Stimulated activated naive CD4-positive, alpha-beta T cell treated with Interleukin-2 at 50 U/mL for 16 hours (primary cell): ENCODE results near the gene RNF138.
"Not testable (repeated sequence)": the region's sequence is repeated elsewhere in the genome, so short reads cannot be mapped to it uniquely, and the experiment has no call there.

Experiments
- DNase-seq: peaks from one replicate; lab custom pipeline; 2025; lab: John Stamatoyannopoulos, UW

Gene RNF138

DNA sequence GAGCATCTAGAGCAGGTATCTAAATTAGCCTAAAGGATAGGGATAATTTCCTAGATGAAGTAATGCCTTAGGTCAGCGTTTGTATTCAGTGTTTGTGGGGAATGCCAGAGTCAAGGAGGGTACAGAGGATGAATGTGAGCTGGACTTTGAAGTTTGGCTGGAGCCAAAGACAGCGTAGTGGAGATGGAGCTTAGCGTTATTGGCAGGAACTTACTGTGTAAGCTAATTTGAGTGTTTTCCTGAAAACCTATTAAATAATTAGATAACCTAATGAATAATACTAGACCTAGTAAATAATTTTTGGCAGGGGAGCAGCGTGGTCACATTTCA is 4.2 kb downstream of the RNF138 start:
- DNase-seq = no peak

- no peak for DNase-seq
Observed at GRCh38 chr18:32096946-32097345, 5.3 kb downstream of the RNF138 start.

GRCh38 chr18:32104516-32104915 is 12.8 kb downstream of the RNF138 start:
- DNase-seq = no peak

DNA sequence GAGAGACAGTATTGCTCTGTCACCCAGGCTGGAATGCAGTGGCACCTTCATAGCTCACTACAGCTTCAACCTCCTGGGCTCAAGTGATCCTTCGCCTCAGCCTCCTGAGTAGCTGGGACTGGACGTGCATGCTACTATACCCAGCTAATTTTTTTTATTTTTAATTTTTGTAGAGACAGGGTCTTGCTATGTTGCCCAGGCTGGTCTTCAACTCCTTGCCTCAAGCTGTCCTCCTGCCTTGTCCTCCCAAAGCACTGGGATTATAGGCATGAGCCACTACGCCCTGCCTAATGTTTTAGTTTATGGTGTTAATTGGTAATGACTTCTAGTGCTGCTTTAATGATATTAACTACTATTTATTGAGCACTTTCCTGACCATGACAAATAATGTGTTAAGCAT is 18.3 kb downstream of the RNF138 start:
- no peak for DNase-seq

DNA sequence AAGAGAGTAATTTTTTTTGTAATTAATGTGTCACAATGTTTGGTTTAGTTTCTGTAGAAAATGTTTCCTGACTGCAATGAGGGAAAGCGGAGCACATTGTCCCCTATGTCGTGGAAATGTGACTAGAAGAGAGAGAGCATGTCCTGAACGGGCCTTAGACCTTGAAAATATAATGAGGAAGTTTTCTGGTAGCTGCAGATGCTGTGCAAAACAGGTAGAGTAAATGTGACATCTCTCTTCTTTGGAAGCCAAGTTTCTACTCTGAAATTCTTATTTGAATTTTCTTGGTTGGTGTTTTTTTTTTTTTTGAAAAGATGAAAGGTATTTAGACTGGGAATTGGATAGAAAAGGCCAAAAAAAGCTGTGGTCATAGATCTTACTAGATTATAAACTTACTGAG is 20.0 kb downstream of the RNF138 start:
- no peak for DNase-seq

DNA sequence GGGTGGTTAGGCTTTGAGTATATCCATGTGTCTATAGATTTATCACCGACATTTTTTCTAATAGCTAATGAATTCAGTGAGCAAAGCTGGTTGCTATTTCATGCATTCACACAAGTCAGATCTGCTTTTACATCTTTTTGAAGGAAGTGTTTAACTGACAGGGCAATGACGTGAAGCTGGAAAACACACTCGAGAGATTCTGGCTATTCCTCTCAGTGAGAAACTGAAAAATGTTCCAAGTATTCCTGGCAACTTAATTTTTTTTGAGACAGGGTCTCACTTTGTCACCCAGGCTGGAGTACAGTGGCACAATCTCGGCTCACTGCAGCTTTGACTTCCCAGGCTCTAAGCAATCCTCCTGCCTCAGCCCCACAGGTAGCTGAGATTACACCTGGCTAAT is 21.2 kb downstream of the RNF138 start:
- DNase-seq = no peak

DNA sequence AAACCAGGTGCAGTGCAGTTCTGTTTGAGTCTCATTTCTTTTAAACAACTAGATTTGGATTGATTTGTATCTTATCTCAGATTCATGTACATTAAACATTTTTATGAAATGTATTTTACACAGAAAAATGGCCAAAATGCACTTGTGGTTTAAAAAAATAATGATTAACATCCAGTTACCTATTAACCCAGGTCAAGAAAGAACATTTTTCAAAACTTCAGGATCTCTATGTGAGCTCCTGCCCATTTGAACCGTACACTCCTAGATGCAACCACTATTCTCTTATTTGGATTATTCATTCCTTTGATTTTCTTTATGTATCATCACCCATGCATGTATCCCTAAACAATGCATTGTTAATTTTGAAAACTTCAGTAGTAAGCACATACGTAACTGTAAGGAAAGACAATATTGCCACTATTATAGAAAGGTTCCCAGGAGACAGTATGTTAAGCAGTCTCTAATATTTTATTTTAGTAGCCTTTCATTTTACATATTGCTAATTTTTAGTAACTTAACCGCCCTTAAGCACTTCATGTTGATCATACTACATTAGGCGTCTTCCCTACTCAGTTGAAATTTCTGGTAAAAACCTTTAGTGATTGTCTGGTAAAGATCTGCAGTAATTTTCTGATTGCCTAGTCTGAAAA is 22.7 kb downstream of the RNF138 start:
- DNase-seq = no peak

DNA sequence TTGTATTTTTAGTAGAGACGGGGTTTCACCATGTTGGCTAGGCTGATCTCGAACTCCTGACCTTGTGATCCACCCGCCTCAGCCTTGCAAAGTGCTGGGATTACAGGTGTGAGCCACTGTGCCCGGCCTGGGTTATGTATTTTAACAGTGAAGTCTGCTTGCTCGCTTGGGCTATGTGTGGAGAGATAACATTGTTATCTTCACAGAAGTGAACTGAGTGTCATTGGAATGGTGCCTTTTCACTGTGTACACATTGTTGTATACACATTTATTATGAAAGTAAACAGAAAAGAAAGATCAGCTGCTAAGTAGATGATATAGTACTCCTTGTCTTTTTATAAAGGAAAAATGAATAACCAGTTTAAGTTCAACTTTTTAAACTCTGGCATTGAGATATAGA is 30.4 kb downstream of the RNF138 start:
- DNase-seq = no peak

GRCh38 chr18:32126538-32126937 is 34.9 kb downstream of the RNF138 start:
- no peak for DNase-seq

DNA sequence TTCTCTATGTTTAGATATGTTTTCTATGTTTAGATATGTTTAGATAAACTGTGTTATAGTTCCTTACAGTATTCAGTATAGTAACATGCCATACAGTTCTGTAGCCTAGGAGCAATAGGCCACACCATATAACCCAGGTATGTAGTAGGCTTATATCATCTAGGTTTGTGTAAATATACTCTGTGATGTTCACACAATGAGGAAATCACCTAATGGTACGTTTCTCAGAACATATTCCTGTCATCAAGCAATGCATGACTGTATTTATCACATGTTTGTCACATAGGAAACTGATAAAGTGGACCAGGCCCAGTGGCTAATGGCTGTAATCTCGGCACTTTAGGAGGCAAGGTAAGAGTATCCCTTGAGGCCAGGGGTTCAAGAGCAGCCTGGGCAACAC is 44.0 kb downstream of the RNF138 start:
- DNase-seq = no peak

DNA sequence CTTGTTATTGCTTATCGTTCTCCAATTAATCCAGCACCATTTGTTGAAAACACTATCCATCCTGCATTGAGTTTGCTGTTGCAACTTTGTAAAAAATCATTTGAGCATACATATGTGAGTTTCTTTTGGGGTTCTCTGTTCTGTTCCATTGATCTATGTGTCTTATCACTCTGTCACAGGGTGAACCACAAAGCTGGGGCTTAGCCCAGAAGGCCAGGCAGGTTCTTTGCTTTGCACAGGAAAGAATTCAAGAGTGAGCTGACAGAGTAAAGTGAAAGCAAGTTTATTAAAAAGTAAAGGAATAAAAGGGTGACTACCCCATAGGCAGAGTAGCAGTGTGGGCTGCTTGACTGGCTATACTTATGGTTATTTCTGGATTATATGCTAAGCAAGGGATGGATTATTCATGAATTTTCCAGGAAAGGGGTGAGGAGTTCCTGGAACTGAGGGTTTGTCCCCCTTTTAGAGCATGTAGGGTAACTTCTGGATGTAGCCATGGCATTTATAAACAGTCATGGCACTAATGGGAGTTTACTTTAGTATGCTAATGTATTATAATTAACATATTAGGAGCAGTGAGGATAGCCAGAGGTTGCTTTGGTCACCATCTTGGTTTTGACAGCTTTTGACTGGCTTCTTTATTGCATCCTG is 46.8 kb downstream of the RNF138 start:
- no peak for DNase-seq

- DNase-seq = no peak
Observed at GRCh38 chr18:32139835-32140283, 48.2 kb downstream of the RNF138 start.

GRCh38 chr18:32148185-32148870 is 56.7 kb downstream of the RNF138 start:
- DNase-seq = no peak

DNA sequence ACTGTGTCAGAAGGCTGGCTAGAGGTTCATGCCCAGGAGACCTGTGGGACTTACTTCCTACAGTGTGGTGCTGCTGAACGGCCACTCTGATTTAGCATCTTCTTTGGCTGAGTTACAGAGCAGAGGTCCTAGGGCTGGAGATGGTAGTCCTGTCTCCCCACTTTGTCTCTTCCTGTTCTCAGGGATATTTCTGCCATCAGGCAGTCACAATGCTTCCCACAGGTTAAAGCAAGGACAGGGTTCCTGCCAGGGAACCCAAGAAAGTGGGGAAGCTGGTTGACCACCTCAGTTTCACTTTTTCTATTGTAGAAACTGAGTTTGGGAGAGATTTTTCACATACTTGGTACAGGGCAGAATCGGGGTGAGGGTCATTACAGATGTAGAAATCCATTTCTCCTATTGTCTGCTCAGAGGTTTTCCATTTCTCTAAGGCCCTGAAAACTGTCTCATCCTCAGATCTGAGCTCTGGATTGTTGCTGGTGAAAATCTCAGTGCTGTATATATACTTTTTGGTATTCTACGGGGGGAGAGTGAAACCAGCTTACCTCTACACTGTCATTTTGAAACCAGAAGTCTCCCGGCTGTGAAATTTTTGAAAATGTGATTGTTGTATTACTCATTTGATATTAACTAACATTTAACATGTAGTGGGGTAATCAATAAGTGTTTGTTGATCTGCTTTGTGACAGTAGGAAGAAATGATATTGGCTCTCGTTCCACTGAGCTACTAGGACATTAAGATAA is 61.2 kb downstream of the RNF138 start:
- no peak for DNase-seq

DNA sequence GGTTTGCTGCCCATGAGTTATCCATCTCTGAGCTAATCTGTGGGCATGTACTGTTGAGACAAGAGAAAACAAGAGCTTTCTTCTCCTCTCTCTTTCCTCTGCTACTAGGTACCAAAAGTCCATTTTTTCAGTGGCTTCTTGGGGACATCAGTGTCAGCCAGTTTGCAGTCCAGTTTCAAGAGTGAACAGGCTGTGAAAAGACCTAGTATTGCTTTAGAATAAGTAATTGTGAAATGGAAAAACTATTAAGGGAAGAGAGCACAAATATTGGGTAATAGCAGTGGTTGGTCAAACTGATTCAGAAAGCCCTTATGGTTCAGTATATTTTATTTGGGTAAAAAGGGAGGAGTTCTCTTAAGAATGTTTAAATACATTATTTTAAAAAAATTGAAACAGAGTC is 65.2 kb downstream of the RNF138 start:
- no peak for DNase-seq

DNA sequence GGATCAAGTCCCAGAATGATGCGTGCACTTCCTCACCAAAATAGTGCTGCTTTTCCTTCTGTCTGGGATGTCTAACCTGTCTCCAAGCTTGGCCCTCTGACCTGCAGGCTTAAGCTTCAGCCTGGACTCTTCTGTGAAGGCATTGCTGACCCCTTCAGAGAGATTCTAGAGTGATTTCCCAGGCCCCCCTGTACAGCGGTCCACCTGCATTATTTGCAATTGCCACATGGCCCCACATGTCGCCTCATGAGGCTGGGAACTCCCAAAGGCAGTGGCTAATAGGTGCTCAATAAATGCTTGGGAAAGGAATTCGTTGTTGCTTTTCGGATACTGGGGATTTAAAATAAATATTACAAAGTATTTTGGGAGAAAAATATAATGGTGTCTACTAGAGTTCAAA is 65.9 kb downstream of the RNF138 start:
- DNase-seq = no peak

- DNase-seq = peak; percentile 41
Observed at GRCh38 chr18:32158108-32158624, 66.5 kb downstream of the RNF138 start.

GRCh38 chr18:32158631-32159030 is 67.0 kb downstream of the RNF138 start:
- DNase-seq = not testable (repeated sequence)

- no peak for DNase-seq
Observed at GRCh38 chr18:32160547-32160946, 68.9 kb downstream of the RNF138 start.

DNA sequence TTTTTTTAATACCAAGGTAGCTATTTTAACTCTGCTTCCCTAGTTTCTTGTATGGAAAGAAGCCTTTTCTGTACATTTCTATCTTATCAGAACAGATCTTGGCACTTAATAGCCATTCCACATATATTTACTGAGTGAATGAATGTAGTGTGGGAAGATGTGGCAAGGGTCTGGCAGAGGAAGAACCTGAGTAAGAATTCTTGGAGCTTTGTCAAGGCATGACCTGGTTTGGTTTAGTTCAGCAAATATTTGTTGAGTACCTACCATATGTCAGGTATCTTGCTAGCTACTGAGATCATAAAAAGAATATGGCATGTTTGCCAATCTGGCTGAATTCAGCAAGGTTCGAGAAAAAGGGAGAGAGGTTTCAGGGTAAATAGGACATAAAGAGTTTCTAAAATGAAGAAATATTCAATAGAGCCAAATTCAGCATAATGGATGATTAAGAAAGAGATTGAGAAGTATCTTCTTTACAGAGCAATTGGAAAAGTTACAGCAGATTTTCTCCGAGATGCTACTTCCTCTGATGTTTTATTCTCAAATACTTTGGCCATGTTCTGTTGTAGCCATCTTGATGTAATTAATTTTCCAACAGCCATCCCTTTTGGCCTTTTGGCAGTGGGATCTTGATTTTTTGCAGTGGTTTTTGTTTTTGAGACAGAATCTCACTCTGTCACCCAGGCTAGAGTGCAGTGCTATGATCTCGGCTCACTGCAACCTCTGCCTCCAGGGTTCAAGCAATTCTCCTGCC is 76.5 kb downstream of the RNF138 start:
- DNase-seq = no peak

GRCh38 chr18:32173654-32174053 is 82.0 kb downstream of the RNF138 start:
- no peak for DNase-seq

- no peak for DNase-seq
Observed at GRCh38 chr18:32174719-32175118, 83.0 kb downstream of the RNF138 start.
